RWPE1 (cell line): ENCODE results near the gene DNAJC3.

Source experiments
- CTCF ChIA-PET: fragments of 350-600 bp; sonication (Branson Sonifier 250); formaldehyde crosslinking; extraction: SDS; loops from one replicate; lab custom pipeline; 2021; lab: Yijun Ruan, JAX
- POLR2A ChIA-PET: fragments of 400-600 bp; formaldehyde crosslinking; extraction: SDS; loops from one replicate; lab custom pipeline; 2020; ENCODE audit warnings: antibody characterized with exemption; ENCODE audit not compliant: low non-redundant PET; lab: Yijun Ruan, JAX
- DNase-seq: peaks from one replicate; pipeline ENCODE4 v3.0.0; 2012; ENCODE audit warnings: low spot score
- H3K27ac ChIP-seq: fragments of 450-650 bp; 2 replicates; pipeline ENCODE4 v1.5.1; 2017
- CTCF ChIP-seq: fragments of 450-650 bp; conservative IDR thresholded peaks from 2 replicates; pipeline ENCODE4 v1.5.1; 2017; ENCODE audit warnings: low read depth, mild to moderate bottlenecking

Gene DNAJC3

DNA sequence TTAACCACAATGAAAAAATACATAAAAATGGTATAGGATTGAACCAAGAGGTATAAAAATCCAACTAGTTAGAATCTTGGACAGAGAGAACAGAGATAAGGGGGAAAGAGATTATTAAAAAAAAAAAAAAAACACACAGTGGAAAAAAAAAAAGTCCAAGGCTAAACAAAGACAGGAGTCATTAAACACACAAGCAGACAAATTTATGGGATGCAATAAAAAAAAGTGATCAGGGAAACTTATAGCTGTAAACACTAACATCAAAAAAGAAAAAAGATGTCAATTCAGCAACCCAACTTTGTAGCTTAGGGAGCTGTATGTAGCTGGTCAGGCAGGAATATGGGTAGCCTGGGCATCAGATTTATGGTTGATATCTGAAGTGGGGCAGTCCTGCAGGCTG, 129.0 kb downstream of the DNAJC3 start:
- CTCF ChIA-PET, result interaction anchor here (0.6 kb wide), 1 partner anchor 511 kb away, joined by 3 read pairs; no protein-coding TSS in a partner anchor
- POLR2A ChIA-PET, result no interaction called here

GRCh38 chr13:95809429-95809828, 132.5 kb downstream of the DNAJC3 start:
- ChIA-PET CTCF (interaction anchor here (1.0 kb wide), 1 partner anchor 10 kb away, joined by 3 read pairs; no protein-coding TSS in a partner anchor), POLR2A (no interaction called here)
- no peak for DNase-seq
- H3K27ac ChIP-seq, result no peak overlapping the region
- no peak for TF ChIP-seq CTCF

More for the DNA sequence above, 129.0 kb downstream of the DNAJC3 start:
- no peak for TF ChIP-seq CTCF
- H3K27ac ChIP-seq, result no peak overlapping the region
- DNase-seq, result no peak

DNA sequence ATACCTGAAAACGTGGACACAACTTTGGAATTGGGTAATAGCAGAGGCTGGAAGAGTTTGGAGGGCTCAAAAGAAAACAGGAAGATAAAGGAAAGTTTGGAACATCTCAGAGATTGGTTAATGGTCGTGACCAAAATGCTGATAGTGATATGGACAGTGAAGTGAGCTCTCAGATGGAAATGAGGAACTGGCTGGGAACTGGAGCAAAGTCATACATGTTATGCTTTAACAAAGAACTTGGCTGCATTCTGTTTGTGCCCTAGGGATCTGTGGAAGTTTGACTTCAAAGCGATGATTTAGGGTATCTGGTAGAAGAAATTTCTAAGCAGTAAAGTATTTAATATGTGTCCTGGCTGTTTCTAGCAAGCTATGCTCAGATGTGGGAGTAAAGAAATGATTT, 136.2 kb downstream of the DNAJC3 start:
- no peak overlapping the region for H3K27ac ChIP-seq
- no peak for DNase-seq
- TF ChIP-seq CTCF, result no peak
- POLR2A ChIA-PET, result no interaction called here
- CTCF ChIA-PET, result interaction anchor here (0.6 kb wide), 1 partner anchor 1868 kb away, joined by 3 read pairs; no protein-coding TSS in a partner anchor

- no peak for DNase-seq
- POLR2A ChIA-PET, result no interaction called here
- CTCF ChIA-PET, result interaction anchor here (0.6 kb wide), 1 partner anchor 333 kb away, joined by 4 read pairs; no protein-coding TSS in a partner anchor
Measured at GRCh38 chr13:95814495-95814894, 137.6 kb downstream of the DNAJC3 start.

DNA sequence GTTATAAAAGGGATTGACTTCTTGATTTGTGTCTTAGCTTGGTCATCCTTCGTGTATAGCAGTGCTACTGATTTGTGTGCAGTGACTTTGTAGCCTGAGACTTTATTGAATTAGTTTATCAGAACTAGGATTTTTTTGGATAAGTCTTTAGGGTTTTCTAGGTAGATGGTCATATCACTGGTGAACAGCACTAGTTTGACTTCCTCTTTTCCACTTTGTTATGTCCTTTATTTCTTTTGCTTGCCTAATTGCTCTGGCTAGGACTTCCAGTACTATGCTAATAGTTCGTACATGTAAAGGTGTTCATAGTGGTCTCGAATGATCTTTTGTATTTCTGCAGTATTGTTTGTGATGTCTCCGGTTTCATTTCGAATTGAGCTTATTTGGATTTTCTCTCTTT, 145.4 kb downstream of the DNAJC3 start:
- H3K27ac ChIP-seq, result no peak overlapping the region
- ChIA-PET CTCF (no interaction called here), POLR2A (no interaction called here)
- no peak for DNase-seq
- no peak for TF ChIP-seq CTCF

More at GRCh38 chr13:95814495-95814894, 137.6 kb downstream of the DNAJC3 start:
- no peak overlapping the region for H3K27ac ChIP-seq
- no peak for TF ChIP-seq CTCF

DNA sequence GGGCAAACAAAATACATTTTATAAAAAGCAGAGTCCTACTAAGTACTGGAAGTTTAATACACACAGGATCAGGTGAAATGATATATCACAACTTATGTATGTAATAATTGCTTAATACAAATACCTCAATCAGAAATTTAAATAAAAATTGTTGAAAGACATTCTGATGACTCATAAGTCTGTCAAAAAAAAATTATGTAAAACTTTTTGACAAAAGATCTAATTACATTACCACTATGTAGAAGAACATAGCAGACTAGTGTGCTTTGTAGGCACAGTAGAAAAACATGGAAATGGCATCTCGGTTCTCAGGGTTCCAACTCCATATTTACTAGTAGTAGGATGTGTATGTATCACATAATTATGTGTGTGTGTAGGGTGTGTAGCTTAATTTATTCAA, 156.2 kb downstream of the DNAJC3 start:
- CTCF ChIA-PET, result interaction anchor here (1.2 to 1.8 kb wide), 6 partner anchors 33 to 644 kb away, joined by 3 to 14 read pairs (median 6); no protein-coding TSS in a partner anchor
- H3K27ac ChIP-seq, result no peak overlapping the region
- POLR2A ChIA-PET, result no interaction called here
- no peak for TF ChIP-seq CTCF
- no peak for DNase-seq
